NCI-H446 (cell line): ENCODE measurements around the gene PIP4K2A.
A peak's percentile ranks its signal among the peaks of the same experiment; 100 is the strongest.
"Not testable (repeated sequence)": the region's sequence is repeated elsewhere in the genome, so short reads cannot be mapped to it uniquely, and the experiment has no call there.

Experiments
- DNase-seq, 2 experiments: peaks; one replicate each; lab custom pipeline; 2025; lab: John Stamatoyannopoulos, UW

Gene PIP4K2A

GRCh38 chr10:22714479-22715289 lies at the start of gene PIP4K2A:
TSS of gene PIP4K2A (minus strand) at chr10:22714578. CDS start at chr10:22714326, 252 bp downstream.
- DNase-seq = peak in 1 of 2 experiments; percentile 80

GRCh38 chr10:22761569-22762220 lies 47.3 kb upstream of the PIP4K2A start:
- no peak for DNase-seq

GRCh38 chr10:22760025-22760424 lies 45.6 kb upstream of the PIP4K2A start:
- DNase-seq = no peak

DNA sequence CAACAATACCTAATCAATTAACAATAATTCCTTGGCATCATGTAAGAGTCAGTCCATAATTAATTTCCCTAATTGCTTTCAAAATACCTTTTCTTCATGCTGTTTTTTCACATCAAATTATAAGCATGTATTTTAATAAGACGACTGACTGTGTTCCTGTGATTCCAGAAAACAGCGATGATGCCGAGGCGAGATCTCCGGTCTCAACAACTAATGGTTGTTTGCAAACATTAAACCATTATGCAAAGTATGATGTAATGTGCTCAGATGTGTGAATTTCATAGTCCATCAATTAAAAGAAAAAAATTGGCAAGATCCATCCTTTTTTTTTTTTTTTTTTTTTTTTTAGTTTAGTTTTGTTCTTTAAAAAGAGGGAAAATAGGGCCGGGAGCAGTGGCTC lies 44.5 kb upstream of the PIP4K2A start:
- no peak for DNase-seq

- DNase-seq = no peak
Measured at GRCh38 chr10:22754296-22754695, 39.9 kb upstream of the PIP4K2A start.

DNA sequence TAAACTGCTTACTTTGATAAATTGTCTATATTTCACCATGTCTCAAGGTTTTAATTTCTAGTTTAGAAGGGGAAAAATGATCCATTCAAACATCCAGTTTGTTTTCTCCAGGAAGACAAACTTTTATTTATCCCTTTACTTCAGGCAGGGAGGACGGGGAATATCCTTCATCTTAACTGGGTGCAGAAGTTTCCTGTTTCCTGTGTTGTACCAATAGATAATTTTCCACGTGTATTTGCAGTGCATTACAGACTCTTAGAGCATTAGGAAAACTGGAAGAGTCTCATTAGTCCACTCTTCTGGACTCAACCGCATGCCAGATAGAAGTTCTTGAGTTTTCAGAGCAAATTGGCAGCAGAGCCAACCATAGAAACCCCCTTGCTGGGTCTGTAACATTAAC lies 39.4 kb upstream of the PIP4K2A start:
- no peak for DNase-seq

- no peak for DNase-seq
Measured at GRCh38 chr10:22752272-22752889, 38.0 kb upstream of the PIP4K2A start.

GRCh38 chr10:22750131-22750530 lies 35.8 kb upstream of the PIP4K2A start:
- no peak for DNase-seq

- DNase-seq = not testable (repeated sequence)
Measured at GRCh38 chr10:22744858-22745257, 30.5 kb upstream of the PIP4K2A start.

DNA sequence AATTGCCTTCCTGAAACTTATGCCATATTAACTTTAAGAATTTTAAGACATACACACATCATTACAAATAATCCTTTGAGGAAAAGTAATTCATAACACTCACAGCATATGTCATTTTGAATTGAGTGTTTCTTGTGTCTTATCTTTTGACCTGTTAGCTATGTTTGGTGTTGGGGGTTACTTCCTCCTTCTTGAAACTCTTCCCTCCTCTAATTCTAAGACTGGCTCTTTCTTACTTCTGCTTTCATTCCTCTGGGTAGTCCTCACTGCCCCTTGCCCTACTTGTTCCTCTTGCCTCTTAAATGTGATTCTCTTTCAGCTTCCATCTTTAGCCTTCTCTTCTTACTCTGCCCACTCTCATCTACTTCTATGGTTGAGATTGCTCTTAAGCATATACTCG lies 28.3 kb upstream of the PIP4K2A start:
- DNase-seq = no peak

DNA sequence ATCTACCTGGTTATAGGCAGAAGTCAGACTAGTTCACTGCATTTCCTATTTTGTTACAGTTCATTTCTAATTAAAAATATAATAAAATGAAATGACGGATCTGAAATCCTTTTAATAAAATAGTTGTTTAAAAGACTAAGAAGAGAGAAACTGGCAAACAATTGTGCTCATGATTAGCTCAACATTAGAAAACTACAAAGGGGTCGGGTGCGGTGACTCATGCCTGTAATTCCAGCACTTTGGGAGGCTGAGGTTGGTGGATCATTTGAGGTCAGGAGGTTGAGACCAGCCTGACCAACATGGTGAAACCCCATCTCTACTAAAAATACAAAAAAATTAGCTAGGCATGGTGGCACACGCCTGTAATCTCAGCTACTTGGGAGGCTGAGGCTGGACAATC lies 27.3 kb upstream of the PIP4K2A start:
- not testable (repeated sequence) for DNase-seq

DNA sequence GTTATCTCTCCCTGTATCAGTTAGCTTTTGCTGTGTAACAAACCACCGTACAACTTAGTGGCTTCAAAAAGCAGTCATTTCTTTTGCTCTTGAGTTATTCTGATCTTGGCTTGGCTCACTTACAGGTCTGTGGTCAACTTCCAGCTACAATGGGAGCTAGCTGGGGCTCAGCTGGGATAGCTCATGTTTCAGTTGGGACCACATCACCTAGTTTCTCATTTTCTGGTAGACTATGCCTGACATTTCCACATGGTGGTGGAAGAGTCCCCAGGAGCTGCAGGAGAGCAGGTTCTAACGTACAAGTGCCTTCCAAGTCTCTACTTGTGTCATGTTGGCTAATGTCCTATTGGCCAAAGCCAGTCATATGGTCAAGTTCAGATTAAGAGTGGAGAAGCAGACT lies 25.8 kb upstream of the PIP4K2A start:
- DNase-seq = no peak

DNA sequence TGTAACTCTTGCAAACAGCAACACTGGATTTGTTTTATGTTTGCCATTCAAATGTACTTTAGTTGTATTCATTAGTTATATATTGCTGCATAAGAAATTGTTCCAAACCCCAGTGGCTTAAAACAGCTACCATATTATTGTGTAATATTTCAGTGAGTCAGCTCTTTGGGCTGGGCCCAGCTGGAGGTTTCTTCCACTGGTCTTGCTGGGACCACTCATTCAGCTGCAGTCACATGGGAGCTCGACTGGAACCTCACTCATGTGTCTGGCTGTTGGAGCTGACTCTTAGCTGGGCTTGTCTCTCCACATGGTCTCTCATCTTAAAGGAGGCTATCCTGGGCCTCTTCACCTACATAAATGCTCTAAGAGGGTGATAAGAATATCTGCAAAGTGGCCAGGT lies 23.2 kb upstream of the PIP4K2A start:
- DNase-seq = no peak

DNA sequence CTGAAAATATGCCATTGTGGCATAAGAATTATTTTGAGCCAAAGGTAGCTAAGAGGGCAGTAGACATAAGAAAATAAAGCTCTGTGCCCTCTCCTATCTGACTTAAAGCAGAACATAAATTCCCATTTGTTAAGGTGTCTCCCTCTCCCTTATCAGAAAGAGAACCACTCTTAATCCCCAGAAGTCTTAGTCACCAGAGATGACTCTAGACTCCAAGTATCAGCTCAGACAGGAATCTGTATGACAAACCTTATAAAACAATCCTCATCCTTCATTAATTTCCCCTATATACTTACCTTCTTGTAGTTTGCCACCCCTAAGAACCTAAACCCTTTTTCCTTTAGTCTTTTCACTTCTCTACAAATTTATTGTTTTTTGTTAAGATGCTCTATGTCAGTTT lies 21.8 kb upstream of the PIP4K2A start:
- DNase-seq = no peak

DNA sequence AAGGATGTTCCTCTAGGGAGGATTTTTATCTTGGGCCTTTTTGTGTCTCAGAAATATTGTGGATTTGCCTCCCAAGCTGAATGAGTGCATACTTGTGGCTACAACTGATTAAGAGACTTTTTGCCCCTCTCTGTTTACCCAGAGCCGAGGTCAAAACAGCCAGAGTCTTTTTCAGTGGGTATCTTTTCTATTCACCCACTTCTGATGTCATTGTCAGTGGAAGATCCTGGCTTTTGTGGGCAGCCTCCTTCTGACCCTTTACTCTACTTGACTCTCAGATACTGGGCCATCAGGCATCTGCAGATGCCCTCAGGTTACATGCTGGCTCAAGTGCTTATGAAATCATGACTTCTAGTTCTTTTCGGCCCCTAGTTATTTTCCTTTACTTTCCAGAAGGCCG lies 19.6 kb upstream of the PIP4K2A start:
- DNase-seq = no peak

DNA sequence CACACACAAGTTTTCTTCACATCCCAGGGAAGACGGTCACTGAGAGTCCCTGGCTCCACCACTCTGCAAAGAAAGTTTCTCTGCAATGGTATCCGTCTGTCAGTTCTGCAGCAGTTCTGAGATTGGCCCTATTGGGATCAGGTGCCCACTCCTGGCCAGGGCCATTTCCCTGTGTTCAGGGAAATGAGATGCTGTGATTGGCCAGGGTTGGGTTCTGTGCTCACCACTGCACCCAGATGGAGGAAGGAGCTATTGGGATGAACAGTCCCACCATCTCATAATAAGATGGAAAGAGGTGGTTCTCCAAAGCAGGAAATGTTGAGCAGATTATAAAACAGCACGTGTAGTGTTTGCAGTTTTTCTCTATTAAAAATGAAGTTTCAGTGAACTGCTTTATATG lies 13.3 kb upstream of the PIP4K2A start:
- no peak for DNase-seq

DNA sequence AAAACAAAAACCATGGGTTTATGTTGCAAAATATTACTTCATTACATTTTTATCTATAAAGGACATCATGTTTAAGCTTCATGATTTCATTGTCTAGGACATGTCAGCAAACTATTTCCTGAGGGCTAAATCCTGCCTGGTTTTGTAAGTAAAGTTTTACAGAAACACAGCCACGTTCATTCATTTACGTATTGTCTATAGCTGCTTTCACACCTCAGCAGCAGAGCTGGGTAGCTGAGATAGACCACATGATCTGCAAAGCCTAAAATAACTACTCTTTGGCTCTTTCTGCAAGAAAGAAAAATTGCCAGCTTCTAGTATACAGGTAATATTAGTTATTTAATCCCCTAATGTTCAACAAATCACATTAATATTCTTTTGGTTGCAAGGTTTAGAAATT lies 12.7 kb upstream of the PIP4K2A start:
- no peak for DNase-seq

DNA sequence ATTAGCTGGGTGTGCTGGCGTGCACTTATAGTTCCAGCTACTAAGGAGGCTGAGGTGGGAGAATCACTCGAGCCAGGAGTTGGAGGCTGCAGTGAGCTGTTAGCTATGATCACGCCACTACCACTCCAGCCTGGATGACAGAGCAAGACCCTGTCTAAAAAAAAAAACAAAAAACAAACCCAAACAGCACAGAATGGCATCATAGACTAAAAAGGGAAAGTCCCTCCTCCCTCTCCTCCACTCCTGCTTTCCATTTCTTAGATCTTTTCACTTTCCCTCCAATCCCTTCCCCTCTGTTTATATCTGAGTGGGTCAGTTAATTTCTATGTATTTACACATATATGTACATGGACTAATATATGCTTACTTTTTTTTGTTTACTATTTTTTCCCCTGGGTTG lies 10.4 kb upstream of the PIP4K2A start:
- DNase-seq = no peak

DNA sequence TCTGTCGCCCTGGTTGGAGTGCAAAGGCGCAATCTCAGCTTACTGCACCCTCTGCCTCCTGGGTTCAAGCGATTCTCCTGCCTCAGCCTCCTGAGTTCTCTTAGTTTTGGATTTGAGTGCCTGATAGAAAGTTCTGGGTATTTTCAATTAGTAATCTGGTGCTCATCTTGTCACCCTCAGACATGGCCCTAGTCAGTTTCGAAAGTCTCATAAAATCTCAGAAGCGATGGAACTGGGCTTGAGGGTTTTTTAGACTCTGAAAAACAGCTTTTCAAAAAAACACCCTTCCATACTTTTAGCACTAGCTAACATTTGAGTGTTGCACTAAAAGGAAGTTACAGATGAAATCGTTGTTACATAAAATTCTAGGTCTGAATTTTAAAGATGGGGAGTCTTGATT lies 9.4 kb upstream of the PIP4K2A start:
- no peak for DNase-seq

DNA sequence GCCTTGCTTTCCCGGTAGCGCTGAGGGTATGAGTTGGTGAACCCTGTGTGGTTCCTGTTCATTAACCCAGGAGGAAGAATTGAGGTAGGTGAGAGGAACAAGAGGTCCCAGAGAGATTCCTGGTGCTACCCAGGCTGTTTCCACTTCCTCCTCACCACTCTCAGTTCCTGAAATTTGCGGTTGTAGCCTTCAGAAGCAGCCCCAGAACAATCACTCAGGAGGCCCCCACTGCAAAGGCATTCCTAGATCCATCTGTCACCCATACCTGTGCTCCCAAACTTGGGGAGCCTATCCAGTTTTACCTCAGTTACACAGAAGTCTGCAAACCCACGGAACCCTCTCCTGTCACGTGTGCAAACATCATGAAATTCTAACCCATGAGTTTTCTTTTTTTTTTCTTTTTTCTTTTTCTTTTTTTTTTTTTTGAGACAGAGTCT lies 9.0 kb upstream of the PIP4K2A start:
- no peak for DNase-seq

DNA sequence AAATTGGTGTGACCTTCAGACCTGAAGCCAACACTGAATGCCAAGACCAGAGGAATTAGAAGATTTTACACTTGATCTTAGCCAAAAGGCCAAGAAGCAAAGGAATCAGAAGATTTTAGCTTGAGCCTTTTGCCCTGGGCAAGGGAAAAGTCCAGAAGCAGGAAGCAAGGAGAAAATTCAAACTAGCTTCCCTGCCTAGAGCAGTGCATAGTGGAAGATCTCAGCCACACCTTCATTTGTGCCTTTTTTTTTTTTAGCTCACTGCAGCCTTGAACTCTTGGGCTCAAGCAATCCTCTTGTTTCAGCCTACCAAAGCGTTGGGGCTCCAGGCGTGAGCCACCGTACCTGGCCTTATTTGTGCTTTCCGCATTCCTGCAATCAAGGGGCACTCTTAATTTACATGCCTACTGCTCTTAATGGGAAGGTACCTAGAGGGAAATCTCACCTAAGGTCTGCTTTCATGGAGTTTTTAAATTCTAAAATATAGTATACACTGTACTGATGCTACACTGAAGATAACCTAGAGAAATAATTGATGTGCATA lies 8.3 kb upstream of the PIP4K2A start:
- no peak for DNase-seq

- DNase-seq = no peak
Measured at GRCh38 chr10:22720667-22721066, 6.3 kb upstream of the PIP4K2A start.
